GM10248 (cell line): ENCODE data around the gene SOCS6.

ENCODE experiments used
- CTCF ChIA-PET: fragments of 300-600 bp; sonication (Branson Sonifier 250); formaldehyde crosslinking; extraction: SDS; loops from one replicate; lab custom pipeline; 2021; ENCODE audit warnings: antibody characterized with exemption; lab: Yijun Ruan, JAX
- POLR2A ChIA-PET: fragments of 350-650 bp; sonication (Branson Sonifier 250); formaldehyde crosslinking; extraction: SDS; loops from one replicate; lab custom pipeline; 2020; ENCODE audit warnings: antibody characterized with exemption; lab: Yijun Ruan, JAX
- DNase-seq: peaks from one replicate; pipeline ENCODE4 v3.0.0; 2012; ENCODE audit errors: extremely low spot score
- TF ChIP-seq, protein P1 (sequence below): IDR thresholded peaks from 2 replicates; pipeline ENCODE4 v1.5.1; 2012; ENCODE audit warnings: mild to moderate bottlenecking, low read depth; ENCODE audit errors: extremely low read depth, missing control alignments, control extremely low read depth

SOCS6 gene

DNA sequence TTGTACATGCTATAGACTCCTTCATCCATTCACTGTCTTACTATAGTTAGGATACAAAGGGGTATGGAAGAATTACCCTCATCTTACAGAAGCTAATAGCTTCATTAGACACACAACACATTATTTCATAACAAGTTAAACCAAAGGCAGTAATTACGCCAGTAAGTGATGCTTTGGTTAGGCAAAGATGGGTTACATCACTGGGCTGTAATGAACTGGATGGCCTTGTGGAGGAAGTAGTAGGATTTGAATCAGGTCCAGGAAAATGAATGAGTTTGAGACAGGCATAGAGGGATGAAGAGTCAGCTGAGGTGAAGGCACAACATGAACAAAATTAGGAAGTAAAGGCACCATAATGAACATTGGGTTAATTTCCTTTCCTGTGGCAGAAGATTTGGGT lies 80.1 kb downstream of the SOCS6 start:
- DNase-seq: no peak
- ChIA-PET POLR2A (no interaction called here), CTCF (no interaction called here)
- TF ChIP-seq, protein P1, sequence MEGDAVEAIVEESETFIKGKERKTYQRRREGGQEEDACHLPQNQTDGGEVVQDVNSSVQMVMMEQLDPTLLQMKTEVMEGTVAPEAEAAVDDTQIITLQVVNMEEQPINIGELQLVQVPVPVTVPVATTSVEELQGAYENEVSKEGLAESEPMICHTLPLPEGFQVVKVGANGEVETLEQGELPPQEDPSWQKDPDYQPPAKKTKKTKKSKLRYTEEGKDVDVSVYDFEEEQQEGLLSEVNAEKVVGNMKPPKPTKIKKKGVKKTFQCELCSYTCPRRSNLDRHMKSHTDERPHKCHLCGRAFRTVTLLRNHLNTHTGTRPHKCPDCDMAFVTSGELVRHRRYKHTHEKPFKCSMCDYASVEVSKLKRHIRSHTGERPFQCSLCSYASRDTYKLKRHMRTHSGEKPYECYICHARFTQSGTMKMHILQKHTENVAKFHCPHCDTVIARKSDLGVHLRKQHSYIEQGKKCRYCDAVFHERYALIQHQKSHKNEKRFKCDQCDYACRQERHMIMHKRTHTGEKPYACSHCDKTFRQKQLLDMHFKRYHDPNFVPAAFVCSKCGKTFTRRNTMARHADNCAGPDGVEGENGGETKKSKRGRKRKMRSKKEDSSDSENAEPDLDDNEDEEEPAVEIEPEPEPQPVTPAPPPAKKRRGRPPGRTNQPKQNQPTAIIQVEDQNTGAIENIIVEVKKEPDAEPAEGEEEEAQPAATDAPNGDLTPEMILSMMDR: no peak

DNA sequence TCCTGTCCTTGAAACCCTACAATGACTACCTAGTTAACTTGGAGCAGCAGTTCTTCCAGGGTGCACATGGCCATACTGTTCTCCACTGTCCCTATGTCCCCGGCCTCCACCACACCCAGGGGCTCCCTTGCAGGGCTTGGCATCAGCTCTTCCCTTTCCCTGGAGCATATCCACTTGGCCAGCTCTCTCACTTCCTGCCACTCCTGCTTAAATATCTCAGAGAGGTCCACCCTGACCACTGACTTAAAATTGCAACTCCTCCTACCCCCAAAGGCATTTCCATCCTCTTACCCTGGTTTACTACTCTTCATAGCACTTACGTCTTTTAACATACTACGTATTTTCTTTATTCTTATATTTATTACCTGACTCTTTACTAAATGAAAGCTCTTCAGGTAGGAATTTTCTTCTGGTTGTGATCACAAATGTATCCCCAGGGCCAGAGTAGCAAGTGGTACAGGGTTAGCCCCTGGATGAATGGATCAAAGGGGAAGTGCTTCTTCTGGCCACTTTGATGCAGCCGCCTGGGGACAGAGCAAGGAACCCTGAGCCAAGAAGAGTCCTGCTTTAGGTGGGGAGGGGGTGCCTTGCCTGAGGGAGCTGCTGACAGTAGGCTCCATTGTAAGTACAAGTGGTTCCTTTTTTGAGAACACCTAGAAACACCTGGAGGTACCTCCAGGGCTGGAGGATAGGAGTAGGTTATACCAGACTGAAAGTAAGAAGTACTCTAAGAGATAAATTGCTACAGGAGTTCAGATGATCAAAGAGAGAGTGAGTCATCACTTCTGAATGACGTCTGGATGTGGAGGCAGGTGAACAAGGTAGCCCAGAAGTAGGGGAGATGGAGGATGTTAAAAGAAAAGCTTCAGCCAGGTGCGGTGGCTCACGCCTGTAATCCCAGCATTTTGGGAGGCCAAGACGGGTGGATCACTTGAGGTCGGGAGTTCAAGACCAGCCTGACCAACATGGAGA lies 82.2 kb downstream of the SOCS6 start:
- no peak for DNase-seq
- ChIA-PET CTCF (interaction anchor here (0.7 to 1.7 kb wide), 3 partner anchors 12 to 32 kb away, joined by 3 to 6 read pairs (median 3); no protein-coding TSS in a partner anchor), POLR2A (no interaction called here)
- TF ChIP-seq, protein P1: no peak

DNA sequence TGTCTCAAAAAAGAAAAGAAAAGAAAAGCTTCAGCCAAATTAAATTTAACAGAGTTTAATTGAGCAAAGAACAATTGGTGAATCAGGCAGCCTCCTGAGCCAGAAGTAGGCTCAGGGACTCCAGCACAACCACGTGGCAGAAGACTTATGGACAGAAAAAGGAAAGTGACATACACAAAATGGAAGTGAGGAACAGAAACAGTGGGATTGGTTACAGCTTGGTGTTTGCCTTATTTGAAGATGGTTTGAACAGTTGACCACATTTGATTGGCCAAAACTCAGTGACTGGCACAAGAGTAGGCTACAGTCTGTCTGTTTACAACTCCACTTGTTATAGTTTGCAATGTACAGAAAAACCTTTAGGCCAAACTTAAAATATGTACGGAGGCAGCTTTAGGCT lies 83.1 kb downstream of the SOCS6 start:
- TF ChIP-seq, protein P1: no peak
- POLR2A ChIA-PET: no interaction called here
- CTCF ChIA-PET: interaction anchor here (0.7 to 1.7 kb wide), 3 partner anchors 11 to 33 kb away, joined by 3 to 6 read pairs (median 3); no protein-coding TSS in a partner anchor
- no peak for DNase-seq

DNA sequence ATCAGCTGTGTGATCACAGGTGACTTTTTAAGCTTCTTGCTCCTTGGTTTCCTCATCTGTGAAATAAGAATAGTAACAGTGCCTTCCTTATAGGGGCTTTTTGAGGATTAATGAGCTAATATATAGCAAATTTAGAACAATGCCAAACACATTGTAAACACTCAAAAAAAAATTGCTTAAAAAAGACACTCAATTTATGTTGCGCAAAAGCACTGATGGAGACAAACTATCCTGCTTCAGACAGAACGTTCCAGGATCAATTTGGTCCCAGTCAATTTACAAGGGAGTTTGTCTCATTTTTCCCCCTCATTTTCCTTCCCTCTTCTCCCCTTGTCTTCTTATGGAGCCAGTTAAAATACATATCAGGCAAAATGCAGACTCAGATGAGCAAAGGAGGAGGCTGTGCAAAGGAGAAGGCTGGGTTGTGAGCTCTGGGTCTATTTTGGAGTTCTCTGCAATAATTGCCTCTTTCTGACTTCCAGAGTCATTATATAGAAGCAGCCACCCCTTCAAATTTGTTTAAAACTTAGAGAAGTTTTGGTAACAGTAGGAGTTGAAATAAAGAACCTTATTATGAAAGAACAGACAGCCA lies 83.7 kb downstream of the SOCS6 start:
- CTCF ChIA-PET: interaction anchor here (1.2 to 1.7 kb wide), 3 partner anchors 10 to 18 kb away, joined by 3 to 6 read pairs (median 4); no protein-coding TSS in a partner anchor
- POLR2A ChIA-PET: no interaction called here
- TF ChIP-seq, protein P1: no peak
- no peak for DNase-seq

DNA sequence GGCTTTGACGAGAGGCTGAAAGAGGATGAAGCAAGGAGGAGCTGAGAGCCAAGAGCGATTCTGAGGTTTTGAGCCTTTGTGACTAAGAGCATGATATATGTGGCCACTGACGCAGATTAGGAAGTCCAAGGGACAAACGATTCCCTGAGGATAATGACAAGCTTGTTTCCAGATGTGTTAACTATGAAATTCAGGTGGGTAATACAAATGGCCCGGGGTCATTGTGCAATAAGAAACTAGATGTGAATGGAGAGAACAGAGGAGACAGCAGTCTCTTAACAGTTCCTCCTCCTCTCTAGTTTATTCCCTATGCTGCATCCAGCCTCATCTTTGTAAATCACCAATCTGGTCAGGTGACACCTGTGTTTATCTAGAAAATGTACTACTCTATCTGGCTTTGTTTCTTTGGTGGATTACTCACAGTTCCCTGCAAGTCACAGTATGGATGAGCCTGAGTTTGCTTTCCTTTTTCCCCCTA lies 84.2 kb downstream of the SOCS6 start:
- CTCF ChIA-PET: interaction anchor here (1.4 to 1.7 kb wide), 2 partner anchors 10 to 13 kb away, joined by 4 to 6 read pairs; no protein-coding TSS in a partner anchor
- POLR2A ChIA-PET: no interaction called here
- DNase-seq: no peak
- TF ChIP-seq, protein P1: no peak

DNA sequence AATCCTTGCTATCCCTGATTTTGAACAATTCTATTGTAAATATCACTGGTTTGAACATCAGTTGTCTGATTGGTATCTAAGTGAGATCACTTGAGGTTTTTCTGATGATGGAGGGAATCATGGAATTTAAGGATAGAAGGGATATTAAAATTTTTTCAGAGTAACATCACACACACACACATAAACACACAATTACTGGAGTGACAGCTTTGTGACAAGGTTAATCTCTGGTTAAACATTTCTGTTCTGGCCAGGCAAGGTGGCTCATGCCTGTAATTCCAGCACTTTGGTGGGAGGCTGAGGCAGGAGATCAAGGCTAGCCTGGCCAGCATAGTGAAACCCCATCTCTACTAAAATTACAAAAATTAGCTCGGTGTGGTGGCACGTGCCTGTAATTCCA lies 85.3 kb downstream of the SOCS6 start:
- TF ChIP-seq, protein P1: no peak
- no peak for DNase-seq
- CTCF ChIA-PET: no interaction called here
- POLR2A ChIA-PET: no interaction called here
